ENCODE results near the gene ITGB5.

ITGB5 gene

GRCh38 chr3:124814620-124815421, 72.3 kb downstream of the ITGB5 start:
- H3K4me3 ChIP-seq (ENCODE audit: low read depth, low read length), result no peak overlapping the region
- no peak for TF ChIP-seq CTCF (IDR thresholded peaks at IDR 0.05; ENCODE audit: low read depth, low read length, missing control alignments)
- in situ Hi-C loops (cut with HindIII; ENCODE audit: low sequenced_read_pairs), result no loop called here
- no peak for DNase-seq (ENCODE audit: low read depth)

GRCh38 chr3:124813541-124813940, 73.6 kb downstream of the ITGB5 start:
- no peak for DNase-seq (ENCODE audit: low read depth)
- H3K4me3 ChIP-seq (ENCODE audit: low read depth, low read length), result no peak overlapping the region
- in situ Hi-C loops (cut with HindIII; ENCODE audit: low sequenced_read_pairs), result no loop called here
- TF ChIP-seq CTCF (IDR thresholded peaks at IDR 0.05; ENCODE audit: low read depth, low read length, missing control alignments), result no peak

GRCh38 chr3:124812291-124813265, 74.6 kb downstream of the ITGB5 start:
- no peak overlapping the region for H3K4me3 ChIP-seq (ENCODE audit: low read depth, low read length)
- DNase-seq (ENCODE audit: low read depth), result peak; percentile 96
- in situ Hi-C loops (cut with HindIII; ENCODE audit: low sequenced_read_pairs), result no loop called here
- TF ChIP-seq CTCF (IDR thresholded peaks at IDR 0.05; ENCODE audit: low read depth, low read length, missing control alignments), result no peak

- no peak for TF ChIP-seq CTCF (IDR thresholded peaks at IDR 0.05; ENCODE audit: low read depth, low read length, missing control alignments)
- in situ Hi-C loops (cut with HindIII; ENCODE audit: low sequenced_read_pairs), result no loop called here
- DNase-seq (ENCODE audit: low read depth), result peak; percentile 70
- H3K4me3 ChIP-seq (ENCODE audit: low read depth, low read length), result no peak overlapping the region
Observed at GRCh38 chr3:124811436-124811835, 75.7 kb downstream of the ITGB5 start.

- H3K4me3 ChIP-seq (ENCODE audit: low read depth, low read length), result no peak overlapping the region
- no peak for TF ChIP-seq CTCF (IDR thresholded peaks at IDR 0.05; ENCODE audit: low read depth, low read length, missing control alignments)
- in situ Hi-C loops (cut with HindIII; ENCODE audit: low sequenced_read_pairs), result no loop called here
- no peak for DNase-seq (ENCODE audit: low read depth)
Observed at GRCh38 chr3:124810970-124811369, 76.2 kb downstream of the ITGB5 start.

- no peak overlapping the region for H3K4me3 ChIP-seq (ENCODE audit: low read depth, low read length)
- in situ Hi-C loops (cut with HindIII; ENCODE audit: low sequenced_read_pairs), result no loop called here
- TF ChIP-seq CTCF (IDR thresholded peaks at IDR 0.05; ENCODE audit: low read depth, low read length, missing control alignments), result no peak
- DNase-seq (ENCODE audit: low read depth), result no peak
Observed at GRCh38 chr3:124809039-124809438, 78.1 kb downstream of the ITGB5 start.
